Epithelial cell of esophagus (primary cell): ENCODE data around the gene NAA20.

Experiments used
- DNase-seq: peaks from one replicate; pipeline ENCODE4 v3.0.0; 2010; ENCODE audit warnings: low read depth
- H3K4me3 ChIP-seq: 2 replicates; pipeline ENCODE4 v1.5.1; 2011; ENCODE audit warnings: mild to moderate bottlenecking, low read length, control low read depth
- CTCF ChIP-seq: IDR thresholded peaks from 2 replicates; pipeline ENCODE4 v1.5.1; 2011; ENCODE audit warnings: low read depth, mild to moderate bottlenecking, low read length, control low read depth, inconsistent platforms; ENCODE audit not compliant: insufficient read depth; ENCODE audit errors: missing control alignments

Gene NAA20

GRCh38 chr20:20019123-20019522 lies 2.0 kb downstream of the NAA20 start:
- peak; percentile 90 for DNase-seq
- no peak for TF ChIP-seq CTCF
- no peak overlapping the region for H3K4me3 ChIP-seq

- no peak for DNase-seq
- TF ChIP-seq CTCF = no peak
- no peak overlapping the region for H3K4me3 ChIP-seq
Measured at GRCh38 chr20:20020908-20021307, 3.7 kb downstream of the NAA20 start.

GRCh38 chr20:20021835-20022234 lies 4.7 kb downstream of the NAA20 start:
- TF ChIP-seq CTCF = no peak
- DNase-seq = no peak
- no peak overlapping the region for H3K4me3 ChIP-seq

- no peak overlapping the region for H3K4me3 ChIP-seq
- no peak for DNase-seq
- no peak for TF ChIP-seq CTCF
Measured at GRCh38 chr20:20022498-20022897, 5.3 kb downstream of the NAA20 start.

GRCh38 chr20:20023395-20023794 lies 6.2 kb downstream of the NAA20 start:
- DNase-seq = no peak
- H3K4me3 ChIP-seq = no peak overlapping the region
- no peak for TF ChIP-seq CTCF

- no peak for TF ChIP-seq CTCF
- DNase-seq = no peak
Measured at GRCh38 chr20:20024942-20025341, 7.8 kb downstream of the NAA20 start.

GRCh38 chr20:20027284-20027683 lies 10.1 kb downstream of the NAA20 start:
- H3K4me3 ChIP-seq = no peak overlapping the region
- no peak for TF ChIP-seq CTCF
- DNase-seq = no peak

More at GRCh38 chr20:20024942-20025341, 7.8 kb downstream of the NAA20 start:
- H3K4me3 ChIP-seq = no peak overlapping the region
